A204.1 (cell line): ENCODE measurements around the gene KCNJ1.

Source experiments
- FAIRE-seq: peaks from 2 replicates; lab custom pipeline; 2012; peaks lifted over from hg19 to GRCh38; lab: Jason Lieb, UNC

The KCNJ1 gene

GRCh38 chr11:128867277-128867676 lies at the start of gene KCNJ1:
Gene KCNJ1, minus strand, starts transcription at chr11:128867296. Its CDS starts 27,053 bp downstream, at chr11:128840243.
- FAIRE-seq, result no peak

- FAIRE-seq, result no peak
These were observed 49.6 kb upstream of the KCNJ1 start for GRCh38 chr11:128916681-128917080.

GRCh38 chr11:128916037-128916572 lies 49.0 kb upstream of the KCNJ1 start:
- FAIRE-seq, result no peak

- no peak for FAIRE-seq
These were observed 48.0 kb upstream of the KCNJ1 start for GRCh38 chr11:128915149-128915521.

GRCh38 chr11:128914216-128915148 lies 47.4 kb upstream of the KCNJ1 start:
- FAIRE-seq, result no peak

- FAIRE-seq, result no peak
These were observed 46.7 kb upstream of the KCNJ1 start for GRCh38 chr11:128913806-128914205.

- no peak for FAIRE-seq
These were observed 44.6 kb upstream of the KCNJ1 start for GRCh38 chr11:128911701-128912100.

GRCh38 chr11:128911239-128911638 lies 44.1 kb upstream of the KCNJ1 start:
- FAIRE-seq, result no peak

- no peak for FAIRE-seq
These were observed 43.5 kb upstream of the KCNJ1 start for GRCh38 chr11:128910576-128910975.

- no peak for FAIRE-seq
These were observed 42.5 kb upstream of the KCNJ1 start for GRCh38 chr11:128909438-128910125.

GRCh38 chr11:128908391-128909246 lies 41.5 kb upstream of the KCNJ1 start:
- FAIRE-seq, result no peak

- no peak for FAIRE-seq
These were observed 40.5 kb upstream of the KCNJ1 start for GRCh38 chr11:128907585-128907984.

GRCh38 chr11:128906185-128907050 lies 39.3 kb upstream of the KCNJ1 start:
- no peak for FAIRE-seq

- no peak for FAIRE-seq
These were observed 38.5 kb upstream of the KCNJ1 start for GRCh38 chr11:128905345-128906184.

- no peak for FAIRE-seq
These were observed 37.7 kb upstream of the KCNJ1 start for GRCh38 chr11:128904656-128905344.

GRCh38 chr11:128904303-128904655 lies 37.2 kb upstream of the KCNJ1 start:
- no peak for FAIRE-seq

- no peak for FAIRE-seq
These were observed 36.4 kb upstream of the KCNJ1 start for GRCh38 chr11:128903248-128904061.

GRCh38 chr11:128902515-128903066 lies 35.5 kb upstream of the KCNJ1 start:
- FAIRE-seq, result no peak
